Ishikawa (cell line): Measurements from ENCODE around the gene TUBB2A.

Experiments
- CEBPB ChIP-seq: IDR thresholded peaks from 2 replicates; pipeline ENCODE4 v1.6.1; 2012
- CREB1 ChIP-seq: IDR thresholded peaks from 2 replicates; pipeline ENCODE4 v1.6.1; 2012; ENCODE audit warnings: low read depth
- EGR1 ChIP-seq: IDR thresholded peaks from 2 replicates; pipeline ENCODE4 v1.6.1; 2012
- EP300 ChIP-seq: IDR thresholded peaks from 2 replicates; pipeline ENCODE4 v1.6.1; 2012; ENCODE audit warnings: borderline replicate concordance
- FOXM1 ChIP-seq: IDR thresholded peaks from 2 replicates; pipeline ENCODE4 v1.6.1; 2012; ENCODE audit warnings: low read depth, borderline replicate concordance
- MAX ChIP-seq: IDR thresholded peaks from 2 replicates; pipeline ENCODE4 v1.6.1; 2012
- NFIC ChIP-seq: IDR thresholded peaks from 2 replicates; pipeline ENCODE4 v1.6.1; 2012
- RAD21 ChIP-seq: IDR thresholded peaks from 2 replicates; pipeline ENCODE4 v1.6.1; 2012; ENCODE audit warnings: low read depth
- TAF1 ChIP-seq: IDR thresholded peaks from 2 replicates; pipeline ENCODE4 v1.6.1; 2012; ENCODE audit warnings: low read depth, mild to moderate bottlenecking
- TCF12 ChIP-seq: IDR thresholded peaks from 2 replicates; pipeline ENCODE4 v1.6.1; 2012; ENCODE audit warnings: low read depth
- TEAD4 ChIP-seq: IDR thresholded peaks from 2 replicates; pipeline ENCODE4 v1.6.1; 2012
- USF1 ChIP-seq: IDR thresholded peaks from 2 replicates; pipeline ENCODE4 v1.6.1; 2012
- YY1 ChIP-seq: IDR thresholded peaks from 2 replicates; pipeline ENCODE4 v1.6.1; 2012; ENCODE audit warnings: low read depth
- ZBTB7A ChIP-seq: IDR thresholded peaks from 2 replicates; pipeline ENCODE4 v1.6.1; 2012; ENCODE audit warnings: low read depth
- TF ChIP-seq, protein P1 (sequence below): IDR thresholded peaks from 2 replicates; pipeline ENCODE4 v1.6.1; 2012; ENCODE audit warnings: low read depth, mild to moderate bottlenecking

TUBB2A gene

DNA sequence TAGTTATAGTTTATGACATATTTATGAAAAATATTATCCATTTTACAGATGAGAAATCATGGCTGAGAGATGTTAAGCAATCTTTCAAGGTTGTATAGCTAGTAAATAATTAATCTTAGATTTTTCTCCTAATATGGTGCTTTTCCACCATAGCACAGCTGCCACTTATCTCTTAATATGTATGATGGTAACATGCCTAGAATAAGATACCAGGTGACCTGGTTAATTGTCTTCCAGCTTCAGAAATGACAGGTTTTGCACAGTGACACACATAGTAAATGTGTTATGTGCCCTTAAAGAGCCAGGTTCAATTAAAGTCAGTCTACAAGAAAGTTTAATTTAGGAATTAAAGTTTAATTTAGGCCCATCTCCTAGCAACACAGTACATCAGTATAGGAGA is 14.8 kb downstream of the TUBB2A start:
- TF ChIP-seq USF1: no peak
- TF ChIP-seq TCF12: no peak
- no peak for TF ChIP-seq EP300
- TF ChIP-seq RAD21: no peak
- TF ChIP-seq TAF1: no peak
- TF ChIP-seq NFIC: no peak
- no peak for TF ChIP-seq FOXM1
- no peak for TF ChIP-seq MAX
- TF ChIP-seq, protein P1, sequence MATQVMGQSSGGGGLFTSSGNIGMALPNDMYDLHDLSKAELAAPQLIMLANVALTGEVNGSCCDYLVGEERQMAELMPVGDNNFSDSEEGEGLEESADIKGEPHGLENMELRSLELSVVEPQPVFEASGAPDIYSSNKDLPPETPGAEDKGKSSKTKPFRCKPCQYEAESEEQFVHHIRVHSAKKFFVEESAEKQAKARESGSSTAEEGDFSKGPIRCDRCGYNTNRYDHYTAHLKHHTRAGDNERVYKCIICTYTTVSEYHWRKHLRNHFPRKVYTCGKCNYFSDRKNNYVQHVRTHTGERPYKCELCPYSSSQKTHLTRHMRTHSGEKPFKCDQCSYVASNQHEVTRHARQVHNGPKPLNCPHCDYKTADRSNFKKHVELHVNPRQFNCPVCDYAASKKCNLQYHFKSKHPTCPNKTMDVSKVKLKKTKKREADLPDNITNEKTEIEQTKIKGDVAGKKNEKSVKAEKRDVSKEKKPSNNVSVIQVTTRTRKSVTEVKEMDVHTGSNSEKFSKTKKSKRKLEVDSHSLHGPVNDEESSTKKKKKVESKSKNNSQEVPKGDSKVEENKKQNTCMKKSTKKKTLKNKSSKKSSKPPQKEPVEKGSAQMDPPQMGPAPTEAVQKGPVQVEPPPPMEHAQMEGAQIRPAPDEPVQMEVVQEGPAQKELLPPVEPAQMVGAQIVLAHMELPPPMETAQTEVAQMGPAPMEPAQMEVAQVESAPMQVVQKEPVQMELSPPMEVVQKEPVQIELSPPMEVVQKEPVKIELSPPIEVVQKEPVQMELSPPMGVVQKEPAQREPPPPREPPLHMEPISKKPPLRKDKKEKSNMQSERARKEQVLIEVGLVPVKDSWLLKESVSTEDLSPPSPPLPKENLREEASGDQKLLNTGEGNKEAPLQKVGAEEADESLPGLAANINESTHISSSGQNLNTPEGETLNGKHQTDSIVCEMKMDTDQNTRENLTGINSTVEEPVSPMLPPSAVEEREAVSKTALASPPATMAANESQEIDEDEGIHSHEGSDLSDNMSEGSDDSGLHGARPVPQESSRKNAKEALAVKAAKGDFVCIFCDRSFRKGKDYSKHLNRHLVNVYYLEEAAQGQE: no peak
- TF ChIP-seq YY1: no peak
- TF ChIP-seq CEBPB: no peak
- TF ChIP-seq CREB1: no peak
- no peak for TF ChIP-seq EGR1
- TF ChIP-seq TEAD4: no peak

DNA sequence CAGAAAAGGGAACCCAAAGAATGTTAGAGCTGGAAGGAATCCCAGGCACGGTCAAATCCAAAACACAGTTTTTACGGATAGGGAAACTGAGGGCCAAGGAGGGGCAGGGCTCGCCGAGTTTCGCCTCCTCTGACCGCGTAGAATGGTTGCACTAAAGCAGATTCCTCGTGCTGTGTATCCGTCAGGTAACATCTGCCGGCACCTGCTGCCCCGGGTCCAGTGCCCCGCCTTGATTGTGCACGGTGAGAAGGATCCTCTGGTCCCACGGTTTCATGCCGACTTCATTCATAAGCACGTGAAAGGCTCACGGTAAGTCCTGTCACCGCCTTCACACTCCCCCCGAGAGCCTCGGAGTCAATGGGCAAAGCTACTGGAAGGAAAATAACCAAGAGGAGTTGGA is 17.1 kb downstream of the TUBB2A start:
- TF ChIP-seq, protein P1: no peak
- TF ChIP-seq EGR1 (no peak), FOXM1 (no peak), RAD21 (no peak), TAF1 (no peak), NFIC (no peak), TCF12 (no peak), YY1 (no peak), EP300 (no peak)

- TF ChIP-seq RAD21 (no peak), YY1 (no peak), EGR1 (no peak), CEBPB (no peak), NFIC (no peak), USF1 (no peak), MAX (no peak), TEAD4 (no peak), FOXM1 (no peak), ZBTB7A (no peak), CREB1 (no peak), TCF12 (no peak)
- TF ChIP-seq, protein P1: no peak
Observed at GRCh38 chr6:3139090-3139903, 18.0 kb downstream of the TUBB2A start.

- TF ChIP-seq NFIC (no peak), TAF1 (no peak), YY1 (no peak), RAD21 (no peak), EP300 (no peak), CEBPB (no peak), ZBTB7A (no peak), TCF12 (no peak), TEAD4 (no peak), CREB1 (no peak), MAX (no peak), USF1 (no peak), FOXM1 (no peak), EGR1 (no peak)
- TF ChIP-seq, protein P1: no peak
Observed at GRCh38 chr6:3138341-3138740, 19.0 kb downstream of the TUBB2A start.
